Kidney tubule cell (primary cell): ENCODE measurements around the gene CHST11.

Experiments
- DNase-seq: peaks from one replicate; pipeline ENCODE4 v3.0.0-alpha.2; 2018; ENCODE audit warnings: low spot score

Gene CHST11

GRCh38 chr12:104456417-104456949, at the start of gene CHST11:
TSS of gene CHST11 (plus strand) at chr12:104456948.
- DNase-seq: peak; percentile 91

DNA sequence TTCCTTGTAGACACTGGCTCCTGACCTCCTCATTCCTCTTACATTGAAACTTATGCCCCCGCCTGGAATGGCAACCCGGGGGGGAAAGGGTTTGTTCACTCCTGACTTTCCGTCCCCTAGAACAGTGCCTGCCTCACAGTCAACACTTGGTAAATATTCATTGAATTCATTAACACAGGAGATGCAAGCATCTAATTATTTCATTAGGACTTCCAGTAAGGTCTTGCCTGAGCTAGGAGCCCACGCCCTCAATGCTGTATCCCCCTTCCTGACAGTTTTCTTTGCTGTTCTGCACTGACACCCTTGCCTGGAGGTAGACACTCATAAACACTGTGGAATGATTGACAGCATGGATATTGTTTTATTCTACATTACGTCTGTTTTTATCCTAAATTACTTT, 49.3 kb upstream of the CHST11 start:
- no peak for DNase-seq

DNA sequence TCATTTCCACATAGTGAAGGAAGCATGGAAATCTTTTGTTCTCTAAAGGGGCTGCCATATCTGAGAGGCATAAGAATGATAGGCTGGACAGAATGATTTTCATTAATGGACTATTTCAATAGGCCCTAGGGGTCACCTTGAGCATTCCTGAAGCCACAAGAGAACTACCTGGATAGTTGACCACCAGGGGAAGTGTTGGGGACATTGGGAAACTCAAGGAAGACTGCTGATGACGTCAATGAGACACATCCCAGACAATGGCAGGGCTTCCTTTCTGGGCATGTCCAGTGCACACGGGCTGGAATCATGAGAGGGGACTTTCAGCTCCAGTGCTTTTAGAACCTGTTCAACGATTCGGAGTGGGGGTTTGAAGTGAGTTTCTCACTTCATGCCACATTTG, 48.8 kb upstream of the CHST11 start:
- no peak for DNase-seq

DNA sequence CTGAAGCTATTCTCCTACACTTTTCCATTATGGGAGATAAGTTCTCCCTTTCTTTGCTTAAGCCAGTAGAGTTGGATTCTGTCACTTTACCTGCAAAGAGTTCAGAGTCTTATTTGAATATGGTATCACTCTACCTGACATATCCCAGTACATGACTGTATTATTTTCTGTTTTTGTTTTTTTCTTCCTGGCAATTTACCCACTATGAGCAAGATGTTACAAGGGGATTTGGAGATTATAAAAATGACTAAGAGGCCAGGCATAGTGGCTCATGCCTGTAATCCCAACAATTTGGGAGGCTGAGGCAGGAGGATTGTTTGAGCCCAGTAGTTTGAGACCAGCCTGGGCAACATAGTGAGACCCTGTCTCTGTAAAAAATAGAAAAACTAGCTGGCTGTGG, 46.4 kb upstream of the CHST11 start:
- DNase-seq: no peak

- no peak for DNase-seq
Observed at GRCh38 chr12:104410786-104411185, 46.0 kb upstream of the CHST11 start.

GRCh38 chr12:104411826-104412641, 44.7 kb upstream of the CHST11 start:
- peak; percentile 25 for DNase-seq

GRCh38 chr12:104412681-104413080, 44.1 kb upstream of the CHST11 start:
- no peak for DNase-seq

DNA sequence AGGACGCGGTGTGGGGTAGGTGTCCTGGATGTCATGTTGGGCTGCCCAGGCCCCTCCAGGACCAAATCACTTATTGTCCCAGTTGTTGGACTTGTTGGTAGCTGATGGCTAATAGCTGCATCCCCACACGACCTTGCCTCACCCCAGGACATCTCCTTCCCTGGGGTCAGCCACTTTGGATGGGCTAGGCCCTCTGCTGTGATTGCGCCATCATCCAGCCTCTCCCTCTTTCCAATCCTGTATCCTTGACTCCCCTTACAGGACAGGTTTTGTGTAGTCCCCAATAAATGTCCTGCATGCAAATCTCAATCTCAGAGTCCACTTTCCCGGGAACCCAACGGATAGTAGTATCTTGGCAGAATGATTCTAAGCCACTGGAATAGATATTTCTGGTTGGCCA, 43.4 kb upstream of the CHST11 start:
- DNase-seq: no peak

- DNase-seq: peak; percentile 69
Observed at GRCh38 chr12:104414581-104415341, 42.0 kb upstream of the CHST11 start.

- no peak for DNase-seq
Observed at GRCh38 chr12:104415342-104415980, 41.3 kb upstream of the CHST11 start.

DNA sequence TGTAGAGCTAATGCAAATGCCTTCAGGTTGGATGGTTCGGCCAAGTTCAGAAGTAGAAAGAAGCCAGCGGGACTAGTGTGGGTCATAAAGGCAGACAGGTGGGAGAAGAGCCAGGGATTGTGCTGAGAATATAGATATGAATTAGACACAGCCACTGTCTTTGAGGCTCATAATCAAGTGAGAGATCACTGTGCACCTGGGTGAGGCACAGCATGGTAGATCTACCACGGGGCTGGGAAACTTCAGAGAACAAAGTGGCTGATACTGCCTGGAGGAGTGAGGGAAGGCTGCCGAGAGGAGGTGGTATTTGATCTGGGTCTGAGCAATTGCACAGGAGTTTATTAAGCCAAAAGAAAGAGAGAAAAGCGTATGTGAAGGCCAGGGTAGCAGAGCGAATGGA, 40.6 kb upstream of the CHST11 start:
- DNase-seq: no peak

GRCh38 chr12:104416585-104416984, 40.2 kb upstream of the CHST11 start:
- DNase-seq: no peak

GRCh38 chr12:104419717-104420116, 37.0 kb upstream of the CHST11 start:
- DNase-seq: no peak

DNA sequence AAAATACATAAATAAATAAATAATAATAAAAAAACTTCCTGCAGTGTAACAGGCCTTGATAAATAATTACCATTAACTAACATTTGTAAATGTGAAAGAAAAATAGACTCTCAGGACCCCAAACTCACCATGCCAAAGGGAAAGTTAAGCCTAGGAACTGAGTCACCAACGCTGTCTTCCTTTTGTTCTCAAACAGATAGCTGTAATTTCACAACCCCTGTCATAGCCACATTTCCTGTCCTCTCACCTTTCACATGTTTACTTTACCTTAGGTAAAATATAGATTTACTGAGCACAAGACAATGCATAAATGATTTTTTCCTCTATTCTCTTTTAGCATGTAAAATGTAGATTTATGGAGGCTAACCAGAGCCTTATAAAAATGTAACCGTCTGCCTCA, 35.9 kb upstream of the CHST11 start:
- DNase-seq: no peak

- DNase-seq: no peak
Observed at GRCh38 chr12:104421343-104421742, 35.4 kb upstream of the CHST11 start.

GRCh38 chr12:104422441-104422840, 34.3 kb upstream of the CHST11 start:
- DNase-seq: no peak

- DNase-seq: no peak
Observed at GRCh38 chr12:104423273-104423672, 33.5 kb upstream of the CHST11 start.

DNA sequence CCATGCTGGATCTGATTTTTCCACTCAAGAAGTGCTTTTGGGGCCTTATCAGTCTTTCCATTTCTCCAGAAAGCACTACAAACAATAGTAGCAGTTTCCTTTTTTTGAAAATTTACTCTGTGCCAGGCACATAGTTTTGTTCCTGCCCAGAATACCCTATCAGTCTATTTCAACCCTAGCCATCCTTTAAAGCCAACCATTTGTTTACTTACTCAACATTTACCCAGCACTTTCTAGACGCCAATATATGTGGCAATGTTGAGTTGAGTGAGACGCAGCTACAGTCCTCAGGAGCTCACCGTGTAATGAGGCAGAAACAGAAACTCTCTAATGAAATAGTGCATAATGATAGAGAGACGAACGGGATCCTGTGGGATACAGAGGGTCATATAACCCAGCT, 32.9 kb upstream of the CHST11 start:
- DNase-seq: no peak

DNA sequence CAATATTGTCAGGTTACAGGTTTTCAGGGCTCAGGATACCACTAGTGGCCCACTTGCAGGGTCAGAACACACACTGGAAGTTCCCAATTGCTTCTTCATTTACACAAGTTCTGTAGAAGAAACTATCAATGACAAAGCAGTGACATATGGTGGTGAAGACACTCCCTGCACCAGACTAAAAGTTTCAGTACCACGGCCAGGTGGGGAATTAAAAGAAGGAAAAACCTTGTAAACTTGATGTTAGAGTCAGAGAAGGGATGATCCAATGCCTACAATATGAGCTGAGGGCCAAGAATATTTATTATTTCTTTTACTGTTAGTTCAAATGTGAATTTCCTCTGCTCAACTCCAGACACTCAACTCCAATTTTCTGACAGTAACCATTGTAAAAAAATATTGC, 31.8 kb upstream of the CHST11 start:
- no peak for DNase-seq

- no peak for DNase-seq
Observed at GRCh38 chr12:104425614-104426013, 31.1 kb upstream of the CHST11 start.

DNA sequence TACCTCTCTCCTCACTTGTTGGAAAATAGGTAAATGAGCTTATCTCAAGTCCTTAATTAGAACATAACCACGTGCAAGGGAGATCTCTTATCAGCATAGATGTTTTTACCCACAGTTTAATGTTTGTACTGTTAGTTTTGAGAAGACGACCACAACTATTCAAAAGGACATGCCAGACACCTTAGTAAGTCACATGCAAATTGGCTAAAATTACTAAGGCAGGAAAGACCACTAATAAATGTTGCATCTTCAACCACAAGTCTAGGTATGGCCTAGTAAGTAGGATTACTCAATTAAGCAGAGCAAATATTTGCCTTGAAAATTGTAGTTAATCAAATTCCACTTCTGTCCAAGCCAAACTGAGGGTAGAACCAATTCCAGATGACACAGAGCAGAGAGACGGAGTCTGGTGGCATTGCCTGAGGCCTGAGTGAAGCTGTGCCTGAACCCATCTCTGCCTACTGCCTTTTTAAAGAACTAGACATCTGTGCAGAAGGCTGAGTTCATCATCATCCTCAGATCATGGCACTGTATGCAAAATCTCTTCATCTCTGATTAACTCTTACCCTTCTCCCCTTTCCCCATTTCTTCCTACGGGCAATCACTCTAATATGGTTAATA, 29.7 kb upstream of the CHST11 start:
- peak; percentile 83 for DNase-seq

GRCh38 chr12:104427547-104427938, 29.2 kb upstream of the CHST11 start:
- DNase-seq: no peak
